Measurements from ENCODE around the gene TCF7L1. TPM values are rescaled to one million over a fixed set of nuclear protein-coding genes. Genes with fewer than 3 reads are reported as not detected.
A peak's percentile ranks its signal among the peaks of the same experiment; 100 is the strongest.

The TCF7L1 gene
- total and polyA plus RNA-seq, 9 of the 15 experiments (the other 6 are each of a cell fraction or from before 2014, with no cell fraction given): 0.03 to 0.11 (median 0.07) TPM; not detected in 5

DNA sequence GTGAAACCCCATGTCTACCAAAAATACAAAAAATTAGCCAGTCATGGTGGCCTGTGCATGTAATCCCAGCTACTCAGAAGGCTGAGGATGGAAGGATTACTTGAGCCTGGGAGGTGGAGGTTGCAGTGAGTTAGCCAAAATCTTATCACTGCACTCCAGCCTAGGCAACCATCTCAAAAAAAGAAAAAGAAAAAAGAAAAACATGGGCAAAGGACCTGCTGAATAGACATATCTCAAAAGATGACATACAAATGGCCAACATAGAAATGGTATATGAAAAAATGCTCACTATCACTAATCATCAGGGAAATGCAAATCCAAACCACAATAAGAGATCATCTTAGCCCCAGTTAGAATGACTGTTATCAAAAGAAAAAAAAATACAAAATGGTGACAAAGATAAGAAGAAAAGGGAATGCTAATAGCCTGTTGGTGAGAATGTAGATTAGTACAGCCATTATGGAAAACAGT lies 196.0 kb downstream of the TCF7L1 start (continued):
- TF ChIP-seq, protein P1, sequence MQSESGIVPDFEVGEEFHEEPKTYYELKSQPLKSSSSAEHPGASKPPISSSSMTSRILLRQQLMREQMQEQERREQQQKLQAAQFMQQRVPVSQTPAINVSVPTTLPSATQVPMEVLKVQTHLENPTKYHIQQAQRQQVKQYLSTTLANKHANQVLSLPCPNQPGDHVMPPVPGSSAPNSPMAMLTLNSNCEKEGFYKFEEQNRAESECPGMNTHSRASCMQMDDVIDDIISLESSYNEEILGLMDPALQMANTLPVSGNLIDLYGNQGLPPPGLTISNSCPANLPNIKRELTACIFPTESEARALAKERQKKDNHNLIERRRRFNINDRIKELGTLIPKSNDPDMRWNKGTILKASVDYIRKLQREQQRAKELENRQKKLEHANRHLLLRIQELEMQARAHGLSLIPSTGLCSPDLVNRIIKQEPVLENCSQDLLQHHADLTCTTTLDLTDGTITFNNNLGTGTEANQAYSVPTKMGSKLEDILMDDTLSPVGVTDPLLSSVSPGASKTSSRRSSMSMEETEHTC (IDR thresholded peaks at IDR 0.05): no peak
- TF ChIP-seq, protein P2, sequence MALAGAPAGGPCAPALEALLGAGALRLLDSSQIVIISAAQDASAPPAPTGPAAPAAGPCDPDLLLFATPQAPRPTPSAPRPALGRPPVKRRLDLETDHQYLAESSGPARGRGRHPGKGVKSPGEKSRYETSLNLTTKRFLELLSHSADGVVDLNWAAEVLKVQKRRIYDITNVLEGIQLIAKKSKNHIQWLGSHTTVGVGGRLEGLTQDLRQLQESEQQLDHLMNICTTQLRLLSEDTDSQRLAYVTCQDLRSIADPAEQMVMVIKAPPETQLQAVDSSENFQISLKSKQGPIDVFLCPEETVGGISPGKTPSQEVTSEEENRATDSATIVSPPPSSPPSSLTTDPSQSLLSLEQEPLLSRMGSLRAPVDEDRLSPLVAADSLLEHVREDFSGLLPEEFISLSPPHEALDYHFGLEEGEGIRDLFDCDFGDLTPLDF (CRISPR knock-in tag; IDR thresholded peaks at IDR 0.05): no peak
- TF ChIP-seq, protein P3, sequence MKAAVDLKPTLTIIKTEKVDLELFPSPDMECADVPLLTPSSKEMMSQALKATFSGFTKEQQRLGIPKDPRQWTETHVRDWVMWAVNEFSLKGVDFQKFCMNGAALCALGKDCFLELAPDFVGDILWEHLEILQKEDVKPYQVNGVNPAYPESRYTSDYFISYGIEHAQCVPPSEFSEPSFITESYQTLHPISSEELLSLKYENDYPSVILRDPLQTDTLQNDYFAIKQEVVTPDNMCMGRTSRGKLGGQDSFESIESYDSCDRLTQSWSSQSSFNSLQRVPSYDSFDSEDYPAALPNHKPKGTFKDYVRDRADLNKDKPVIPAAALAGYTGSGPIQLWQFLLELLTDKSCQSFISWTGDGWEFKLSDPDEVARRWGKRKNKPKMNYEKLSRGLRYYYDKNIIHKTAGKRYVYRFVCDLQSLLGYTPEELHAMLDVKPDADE (conservative IDR thresholded peaks at IDR 0.05; ENCODE audit: control insufficient read depth, low read depth, low read length): no peak
- TF ChIP-seq, protein P4, sequence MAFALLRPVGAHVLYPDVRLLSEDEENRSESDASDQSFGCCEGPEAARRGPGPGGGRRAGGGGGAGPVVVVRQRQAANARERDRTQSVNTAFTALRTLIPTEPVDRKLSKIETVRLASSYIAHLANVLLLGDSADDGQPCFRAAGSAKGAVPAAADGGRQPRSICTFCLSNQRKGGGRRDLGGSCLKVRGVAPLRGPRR (CRISPR knock-in tag; IDR thresholded peaks at IDR 0.05): no peak
- TF ChIP-seq, protein P5, sequence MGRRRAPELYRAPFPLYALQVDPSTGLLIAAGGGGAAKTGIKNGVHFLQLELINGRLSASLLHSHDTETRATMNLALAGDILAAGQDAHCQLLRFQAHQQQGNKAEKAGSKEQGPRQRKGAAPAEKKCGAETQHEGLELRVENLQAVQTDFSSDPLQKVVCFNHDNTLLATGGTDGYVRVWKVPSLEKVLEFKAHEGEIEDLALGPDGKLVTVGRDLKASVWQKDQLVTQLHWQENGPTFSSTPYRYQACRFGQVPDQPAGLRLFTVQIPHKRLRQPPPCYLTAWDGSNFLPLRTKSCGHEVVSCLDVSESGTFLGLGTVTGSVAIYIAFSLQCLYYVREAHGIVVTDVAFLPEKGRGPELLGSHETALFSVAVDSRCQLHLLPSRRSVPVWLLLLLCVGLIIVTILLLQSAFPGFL (CRISPR knock-in tag; IDR thresholded peaks at IDR 0.05): no peak
- peak; percentile 41; the same call in 1 of the 2 replicates for TF ChIP-seq NCOA1 (IDR thresholded peaks at IDR 0.05; ENCODE audit: low read depth)
- TF ChIP-seq CREBBP (IDR thresholded peaks at IDR 0.05; ENCODE audit: low read depth, low read length): no peak
- no peak for TF ChIP-seq MTA1 (IDR thresholded peaks at IDR 0.05; ENCODE audit: borderline replicate concordance)
- TF ChIP-seq BRF1 (IDR thresholded peaks at IDR 0.05; ENCODE audit: borderline replicate concordance, extremely low read depth, insufficient read length): no peak
- no peak for TF ChIP-seq FOXA3 (CRISPR knock-in tag; conservative IDR thresholded peaks at IDR 0.05 in 1 of 2, IDR thresholded peaks at IDR 0.05 in 1 of 2)
- 0 out of 2 replicates have a peak, but pooled peaks have one; percentile 10 for TF ChIP-seq GATA2 (CRISPR knock-in tag; IDR thresholded peaks at IDR 0.05)
- TF ChIP-seq SMARCA5 (IDR thresholded peaks at IDR 0.05): no peak
- TF ChIP-seq TRIM24 (IDR thresholded peaks at IDR 0.05): peak; percentile 58 to 75
- TF ChIP-seq, protein P6, sequence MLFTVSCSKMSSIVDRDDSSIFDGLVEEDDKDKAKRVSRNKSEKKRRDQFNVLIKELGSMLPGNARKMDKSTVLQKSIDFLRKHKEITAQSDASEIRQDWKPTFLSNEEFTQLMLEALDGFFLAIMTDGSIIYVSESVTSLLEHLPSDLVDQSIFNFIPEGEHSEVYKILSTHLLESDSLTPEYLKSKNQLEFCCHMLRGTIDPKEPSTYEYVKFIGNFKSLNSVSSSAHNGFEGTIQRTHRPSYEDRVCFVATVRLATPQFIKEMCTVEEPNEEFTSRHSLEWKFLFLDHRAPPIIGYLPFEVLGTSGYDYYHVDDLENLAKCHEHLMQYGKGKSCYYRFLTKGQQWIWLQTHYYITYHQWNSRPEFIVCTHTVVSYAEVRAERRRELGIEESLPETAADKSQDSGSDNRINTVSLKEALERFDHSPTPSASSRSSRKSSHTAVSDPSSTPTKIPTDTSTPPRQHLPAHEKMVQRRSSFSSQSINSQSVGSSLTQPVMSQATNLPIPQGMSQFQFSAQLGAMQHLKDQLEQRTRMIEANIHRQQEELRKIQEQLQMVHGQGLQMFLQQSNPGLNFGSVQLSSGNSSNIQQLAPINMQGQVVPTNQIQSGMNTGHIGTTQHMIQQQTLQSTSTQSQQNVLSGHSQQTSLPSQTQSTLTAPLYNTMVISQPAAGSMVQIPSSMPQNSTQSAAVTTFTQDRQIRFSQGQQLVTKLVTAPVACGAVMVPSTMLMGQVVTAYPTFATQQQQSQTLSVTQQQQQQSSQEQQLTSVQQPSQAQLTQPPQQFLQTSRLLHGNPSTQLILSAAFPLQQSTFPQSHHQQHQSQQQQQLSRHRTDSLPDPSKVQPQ (CRISPR knock-in tag; IDR thresholded peaks at IDR 0.05; ENCODE audit: borderline replicate concordance): no peak
- no peak for TF ChIP-seq RAD51 (IDR thresholded peaks at IDR 0.05; ENCODE audit: borderline replicate concordance, low read depth)
- TF ChIP-seq STAT5A (IDR thresholded peaks at IDR 0.05; ENCODE audit: borderline replicate concordance, low read length): 0 out of 2 replicates have a peak, but pooled peaks have one; percentile 20
- TF ChIP-seq, protein P7, sequence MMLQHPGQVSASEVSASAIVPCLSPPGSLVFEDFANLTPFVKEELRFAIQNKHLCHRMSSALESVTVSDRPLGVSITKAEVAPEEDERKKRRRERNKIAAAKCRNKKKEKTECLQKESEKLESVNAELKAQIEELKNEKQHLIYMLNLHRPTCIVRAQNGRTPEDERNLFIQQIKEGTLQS (IDR thresholded peaks at IDR 0.05): no peak; the same call in 1 of the 2 replicates
- TF ChIP-seq, protein P7 (CRISPR knock-in tag; conservative IDR thresholded peaks at IDR 0.05): no peak
- TF ChIP-seq MTF1 (CRISPR knock-in tag; IDR thresholded peaks at IDR 0.05; ENCODE audit: borderline replicate concordance): no peak
- TF ChIP-seq SNIP1 (IDR thresholded peaks at IDR 0.05; ENCODE audit: low read depth): no peak

Data from K562 (cell line).